K562 (cell line): ENCODE results near the gene PEX5L.
"Not testable (repeated sequence)": the region's sequence is repeated elsewhere in the genome, so short reads cannot be mapped to it uniquely, and the experiment has no call there.

Experiments
- CBX2 ChIP-seq: fragments of 200-600 bp; sonication (generic); IDR thresholded peaks from one replicate; pipeline ENCODE4 v1.6.1; 2012; ENCODE audit warnings: mild to moderate bottlenecking, low read length, inconsistent platforms; ENCODE audit not compliant: insufficient read depth, poor library complexity, severe bottlenecking
- COPS2 ChIP-seq: fragments of 450-650 bp; conservative IDR thresholded peaks from 2 replicates; pipeline ENCODE4 v1.6.1; 2016; ENCODE audit warnings: mild to moderate bottlenecking, moderate library complexity
- FOS ChIP-seq: IDR thresholded peaks from 3 replicates; pipeline ENCODE4 v1.6.1; 2011; ENCODE audit not compliant: insufficient read length; ENCODE audit errors: extremely low read depth
- POLR2A ChIP-seq: fragments of 450-650 bp; conservative IDR thresholded peaks from 2 replicates; pipeline ENCODE4 v1.6.1; 2016
- RCOR1 ChIP-seq, 2 experiments: IDR thresholded peaks; 2 replicates each; pipeline ENCODE4 v1.6.1; 2012; ENCODE audit warnings: low read depth in 2 of 2, low read length in 2 of 2, borderline replicate concordance in 1 of 2, improper control_type of control experiment in 1 of 2
- SMAD1 ChIP-seq: fragments of 150-350 bp; IDR thresholded peaks from 2 replicates; pipeline ENCODE4 v1.6.1; 2014; ENCODE audit warnings: low read length, low read depth; ENCODE audit not compliant: partially characterized antibody
- TBL1XR1 ChIP-seq, 2 experiments: IDR thresholded peaks; 2 replicates each; pipeline ENCODE4 v1.6.1; 2012; ENCODE audit warnings: improper control_type of control experiment in 2 of 2, low read length in 2 of 2, mild to moderate bottlenecking in 1 of 2
- ZBTB49 ChIP-seq: sonication (generic); formaldehyde crosslinking; IDR thresholded peaks from 2 replicates; pipeline ENCODE4 v1.8.0; 2022; ENCODE audit warnings: missing genetic modification reagents, mild to moderate bottlenecking, borderline replicate concordance
- ZNF318 ChIP-seq, 2 experiments: fragments of 450-650 bp; IDR thresholded peaks; 2 replicates each; pipeline ENCODE4 v1.6.1; 2016; ENCODE audit warnings: mild to moderate bottlenecking in 2 of 2, borderline replicate concordance in 1 of 2, low read depth in 1 of 2, moderate library complexity in 1 of 2
- TF ChIP-seq, protein P1 (sequence below), 3 experiments: IDR thresholded peaks in 2 of 3; conservative IDR thresholded peaks in 1 of 3; 2 replicates each; pipeline ENCODE4 v1.5.1; 2011 to 2012; ENCODE audit warnings: low read length in 3 of 3, mild to moderate bottlenecking in 3 of 3, control low read depth in 2 of 3, improper control_type of control experiment in 1 of 3, inconsistent platforms in 1 of 3, low read depth in 1 of 3, mixed read lengths in 1 of 3, moderate library complexity in 1 of 3; ENCODE audit not compliant: insufficient read depth in 2 of 3
- TF ChIP-seq, protein P2 (sequence below): fragments of 250-450 bp; sonication (Bioruptor Pico); IDR thresholded peaks from 2 replicates; pipeline ENCODE4 v1.5.0; 2020; ENCODE audit warnings: mild to moderate bottlenecking, borderline replicate concordance

DNA sequence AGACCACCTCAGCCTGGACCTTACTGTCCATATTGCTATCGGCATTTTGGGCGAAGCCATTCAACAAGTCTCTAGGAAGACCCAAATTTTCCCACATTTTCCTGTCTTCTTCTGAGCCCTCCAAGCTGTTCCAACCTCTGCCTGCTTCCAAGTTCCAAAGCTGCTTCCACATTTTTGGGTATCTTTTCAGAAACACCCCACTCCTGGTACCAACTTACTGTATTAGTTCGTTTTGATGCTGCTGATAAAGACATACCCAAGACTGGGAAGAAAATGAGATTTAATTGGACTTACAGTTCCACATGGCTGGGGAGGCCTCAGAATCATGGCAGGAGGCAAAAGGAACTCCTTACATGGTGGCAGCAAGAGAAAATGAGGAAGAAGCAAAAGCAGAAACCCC lies 28.4 kb downstream of the PEX5L start:
- TF ChIP-seq SMAD1; RCOR1 (IDR thresholded peaks at IDR 0.05; ENCODE audit: borderline replicate concordance in 1 of 2, low read depth in 2 of 2, low read length in 2 of 2); ZBTB49 (CRISPR knock-in tag); FOS; TBL1XR1 (IDR thresholded peaks at IDR 0.05; ENCODE audit: low read length in 2 of 2); CBX2; ZNF318 (IDR thresholded peaks at IDR 0.05; ENCODE audit: borderline replicate concordance in 1 of 2, low read depth in 1 of 2); COPS2; POLR2A: not testable (repeated sequence)
- TF ChIP-seq, protein P1, sequence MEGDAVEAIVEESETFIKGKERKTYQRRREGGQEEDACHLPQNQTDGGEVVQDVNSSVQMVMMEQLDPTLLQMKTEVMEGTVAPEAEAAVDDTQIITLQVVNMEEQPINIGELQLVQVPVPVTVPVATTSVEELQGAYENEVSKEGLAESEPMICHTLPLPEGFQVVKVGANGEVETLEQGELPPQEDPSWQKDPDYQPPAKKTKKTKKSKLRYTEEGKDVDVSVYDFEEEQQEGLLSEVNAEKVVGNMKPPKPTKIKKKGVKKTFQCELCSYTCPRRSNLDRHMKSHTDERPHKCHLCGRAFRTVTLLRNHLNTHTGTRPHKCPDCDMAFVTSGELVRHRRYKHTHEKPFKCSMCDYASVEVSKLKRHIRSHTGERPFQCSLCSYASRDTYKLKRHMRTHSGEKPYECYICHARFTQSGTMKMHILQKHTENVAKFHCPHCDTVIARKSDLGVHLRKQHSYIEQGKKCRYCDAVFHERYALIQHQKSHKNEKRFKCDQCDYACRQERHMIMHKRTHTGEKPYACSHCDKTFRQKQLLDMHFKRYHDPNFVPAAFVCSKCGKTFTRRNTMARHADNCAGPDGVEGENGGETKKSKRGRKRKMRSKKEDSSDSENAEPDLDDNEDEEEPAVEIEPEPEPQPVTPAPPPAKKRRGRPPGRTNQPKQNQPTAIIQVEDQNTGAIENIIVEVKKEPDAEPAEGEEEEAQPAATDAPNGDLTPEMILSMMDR (IDR thresholded peaks at IDR 0.05 in 2 of 3, conservative IDR thresholded peaks at IDR 0.05 in 1 of 3; ENCODE audit: insufficient read depth in 2 of 3, low read depth in 1 of 3, low read length in 3 of 3) = not testable (repeated sequence)
- TF ChIP-seq, protein P2, sequence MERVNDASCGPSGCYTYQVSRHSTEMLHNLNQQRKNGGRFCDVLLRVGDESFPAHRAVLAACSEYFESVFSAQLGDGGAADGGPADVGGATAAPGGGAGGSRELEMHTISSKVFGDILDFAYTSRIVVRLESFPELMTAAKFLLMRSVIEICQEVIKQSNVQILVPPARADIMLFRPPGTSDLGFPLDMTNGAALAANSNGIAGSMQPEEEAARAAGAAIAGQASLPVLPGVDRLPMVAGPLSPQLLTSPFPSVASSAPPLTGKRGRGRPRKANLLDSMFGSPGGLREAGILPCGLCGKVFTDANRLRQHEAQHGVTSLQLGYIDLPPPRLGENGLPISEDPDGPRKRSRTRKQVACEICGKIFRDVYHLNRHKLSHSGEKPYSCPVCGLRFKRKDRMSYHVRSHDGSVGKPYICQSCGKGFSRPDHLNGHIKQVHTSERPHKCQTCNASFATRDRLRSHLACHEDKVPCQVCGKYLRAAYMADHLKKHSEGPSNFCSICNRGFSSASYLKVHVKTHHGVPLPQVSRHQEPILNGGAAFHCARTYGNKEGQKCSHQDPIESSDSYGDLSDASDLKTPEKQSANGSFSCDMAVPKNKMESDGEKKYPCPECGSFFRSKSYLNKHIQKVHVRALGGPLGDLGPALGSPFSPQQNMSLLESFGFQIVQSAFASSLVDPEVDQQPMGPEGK (CRISPR knock-in tag) = not testable (repeated sequence)
